Activated CD8-positive, alpha-beta T cell treated with anti-CD3 and anti-CD28 coated beads for 36 hours (primary cell): Measurements from ENCODE around the gene STK4. TPM values are rescaled to one million over a fixed set of nuclear protein-coding genes. Genes with fewer than 3 reads are reported as not detected.
A peak's percentile ranks its signal among the peaks of the same experiment; 100 is the strongest.

ENCODE experiments used
- ATAC-seq: fragments of 200-7000 bp; cut with Tn5 transposase; one replicate; pipeline ENCODE4 v1.10.0; 2021; ENCODE audit warnings: mild to moderate bottlenecking, moderate library complexity
- CTCF ChIA-PET: fragments of 350-600 bp; sonication (Branson Sonifier 250); formaldehyde crosslinking; loops from one replicate; lab custom pipeline; 2021; ENCODE audit warnings: antibody characterized with exemption; lab: Charles Lee
- POLR2A ChIA-PET: fragments of 350-600 bp; sonication (Branson Sonifier 250); formaldehyde crosslinking; loops from one replicate; lab custom pipeline; 2021; ENCODE audit warnings: antibody characterized with exemption; lab: Charles Lee
- DNase-seq: peaks from one replicate; pipeline ENCODE4 v3.0.0-alpha.2; 2020
- H3K27ac Mint-ChIP-seq: one replicate; pipeline ENCODE4 v1.8.0; 2021; ENCODE audit warnings: mild to moderate bottlenecking, mixed read lengths
- H3K27me3 Mint-ChIP-seq: one replicate; pipeline ENCODE4 v1.8.0; 2021; ENCODE audit warnings: mixed read lengths
- H3K36me3 Mint-ChIP-seq: one replicate; pipeline ENCODE4 v1.8.0; 2021; ENCODE audit warnings: low read depth, mixed read lengths
- H3K4me1 Mint-ChIP-seq: one replicate; pipeline ENCODE4 v1.8.0; 2021; ENCODE audit warnings: low read depth, mixed read lengths
- H3K4me3 Mint-ChIP-seq: one replicate; pipeline ENCODE4 v1.8.0; 2021; ENCODE audit warnings: mild to moderate bottlenecking, moderate library complexity, mixed read lengths
- H3K9me3 Mint-ChIP-seq: one replicate; pipeline ENCODE4 v1.8.0; 2021; ENCODE audit warnings: mixed read lengths
- CTCF ChIP-seq: fragments of 200-600 bp; IDR thresholded peaks from one replicate; pipeline ENCODE4 v1.8.0; 2022; ENCODE audit warnings: antibody characterized with exemption, mild to moderate bottlenecking
- intact Hi-C: fragments of 100-400 bp; cut with micrococcal nuclease; formaldehyde crosslinking; loops from one replicate; pipeline ENCODE4 v1.10.0; 2022
- total RNA-seq, 2 experiments: library from RNA; stranded (reverse); gene quantifications; one replicate each; pipeline ENCODE4 v1.2.3, GENCODE V29; 2021

STK4 gene
- 100 to 1,000 TPM; 154 to 165 TPM for total RNA-seq

- ChIA-PET CTCF (interaction anchor here (1.0 to 1.2 kb wide), 2 partner anchors 46 to 69 kb away, joined by 3 to 4 read pairs; no protein-coding TSS in a partner anchor), POLR2A (interaction anchor here (0.6 to 6.6 kb wide), 12 partner anchors 9 to 92 kb away, joined by 3 to 55 read pairs (median 3); no protein-coding TSS in a partner anchor)
- TF ChIP-seq CTCF, result no peak
- DNase-seq (peak; percentile 95), ATAC-seq (peak; percentile 74)
- H3K4me1 Mint-ChIP-seq, result peaks cover 59% of the 10 kb centered on the region
- peak within 1 kb of the TSS; percentile 100 for H3K4me3 Mint-ChIP-seq
- H3K9me3 Mint-ChIP-seq, result peaks cover 2% of the 10 kb centered on the region
- peak within 1 kb of the TSS; percentile 99 for H3K27ac Mint-ChIP-seq
- H3K36me3 Mint-ChIP-seq, result peaks cover 36% of the 10 kb centered on the region
- H3K27me3 Mint-ChIP-seq, result no peaks in the 10 kb centered on the region
- intact Hi-C loops, result no loop called here
Observed at GRCh38 chr20:44966030-44966961, at the start of gene STK4. Gene STK4 (plus strand): TSS chr20:44966512. CDS start chr20:44966569, 57 bp downstream.

- Mint-ChIP-seq H3K4me3 (no peak overlapping the region), H3K27me3 (no peaks in the 10 kb centered on the region), H3K9me3 (no peaks in the 10 kb centered on the region), H3K27ac (no peak overlapping the region), H3K36me3 (peaks cover 49% of the 10 kb centered on the region), H3K4me1 (peaks cover 20% of the 10 kb centered on the region)
- ATAC-seq (no peak), DNase-seq (no peak)
- intact Hi-C loops, result no loop called here
- ChIA-PET POLR2A (interaction anchor here (1.5 kb wide), 1 partner anchor 16 kb away, joined by 4 read pairs; no protein-coding TSS in a partner anchor), CTCF (no interaction called here)
- no peak for TF ChIP-seq CTCF
Observed at GRCh38 chr20:44916586-44916985, 49.7 kb upstream of the STK4 start.

- Mint-ChIP-seq H3K27me3 (no peaks in the 10 kb centered on the region), H3K9me3 (no peaks in the 10 kb centered on the region), H3K27ac (no peak overlapping the region), H3K4me1 (peaks cover 16% of the 10 kb centered on the region), H3K36me3 (peaks cover 44% of the 10 kb centered on the region), H3K4me3 (no peak overlapping the region)
- ATAC-seq (no peak), DNase-seq (no peak)
- intact Hi-C loops, result no loop called here
- POLR2A ChIA-PET, result interaction anchor here (1.5 kb wide), 1 partner anchor 16 kb away, joined by 4 read pairs; no protein-coding TSS in a partner anchor
- CTCF ChIA-PET, result interaction anchor here (0.8 to 1.4 kb wide), 2 partner anchors 34 to 126 kb away, joined by 3 read pairs; no protein-coding TSS in a partner anchor
- no peak for TF ChIP-seq CTCF
Observed at GRCh38 chr20:44917399-44917798, 48.9 kb upstream of the STK4 start.

GRCh38 chr20:44918342-44918741 lies 48.0 kb upstream of the STK4 start:
- ChIA-PET POLR2A (interaction anchor here (0.7 kb wide), 1 partner anchor 9 kb away, joined by 3 read pairs; no protein-coding TSS in a partner anchor), CTCF (interaction anchor here (1.4 kb wide), 1 partner anchor 126 kb away, joined by 3 read pairs; no protein-coding TSS in a partner anchor)
- Mint-ChIP-seq H3K27ac (no peak overlapping the region), H3K9me3 (no peaks in the 10 kb centered on the region), H3K36me3 (peaks cover 42% of the 10 kb centered on the region), H3K4me1 (peaks cover 16% of the 10 kb centered on the region), H3K27me3 (no peaks in the 10 kb centered on the region), H3K4me3 (no peak overlapping the region)
- no peak for TF ChIP-seq CTCF
- ATAC-seq (no peak), DNase-seq (no peak)
- intact Hi-C loops, result no loop called here
